Stimulated activated CD8-positive, alpha-beta memory T cell treated with anti-CD3 and anti-CD28 coated beads, Interleukin-4, amount 100 ng/mL, for 4 hours (primary cell): ENCODE results near the gene MXD3.
A peak's percentile ranks its signal among the peaks of the same experiment; 100 is the strongest.
"Not testable (repeated sequence)": the region's sequence is repeated elsewhere in the genome, so short reads cannot be mapped to it uniquely, and the experiment has no call there.

ENCODE experiments used
- DNase-seq, 2 donors: peaks; one replicate each; pipeline ENCODE4 v3.0.0-alpha.2; 2020; ENCODE audit warnings: low read depth in 2 of 2, low spot score in 1 of 2

The MXD3 gene, protein sequence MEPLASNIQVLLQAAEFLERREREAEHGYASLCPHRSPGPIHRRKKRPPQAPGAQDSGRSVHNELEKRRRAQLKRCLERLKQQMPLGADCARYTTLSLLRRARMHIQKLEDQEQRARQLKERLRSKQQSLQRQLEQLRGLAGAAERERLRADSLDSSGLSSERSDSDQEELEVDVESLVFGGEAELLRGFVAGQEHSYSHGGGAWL

DNA sequence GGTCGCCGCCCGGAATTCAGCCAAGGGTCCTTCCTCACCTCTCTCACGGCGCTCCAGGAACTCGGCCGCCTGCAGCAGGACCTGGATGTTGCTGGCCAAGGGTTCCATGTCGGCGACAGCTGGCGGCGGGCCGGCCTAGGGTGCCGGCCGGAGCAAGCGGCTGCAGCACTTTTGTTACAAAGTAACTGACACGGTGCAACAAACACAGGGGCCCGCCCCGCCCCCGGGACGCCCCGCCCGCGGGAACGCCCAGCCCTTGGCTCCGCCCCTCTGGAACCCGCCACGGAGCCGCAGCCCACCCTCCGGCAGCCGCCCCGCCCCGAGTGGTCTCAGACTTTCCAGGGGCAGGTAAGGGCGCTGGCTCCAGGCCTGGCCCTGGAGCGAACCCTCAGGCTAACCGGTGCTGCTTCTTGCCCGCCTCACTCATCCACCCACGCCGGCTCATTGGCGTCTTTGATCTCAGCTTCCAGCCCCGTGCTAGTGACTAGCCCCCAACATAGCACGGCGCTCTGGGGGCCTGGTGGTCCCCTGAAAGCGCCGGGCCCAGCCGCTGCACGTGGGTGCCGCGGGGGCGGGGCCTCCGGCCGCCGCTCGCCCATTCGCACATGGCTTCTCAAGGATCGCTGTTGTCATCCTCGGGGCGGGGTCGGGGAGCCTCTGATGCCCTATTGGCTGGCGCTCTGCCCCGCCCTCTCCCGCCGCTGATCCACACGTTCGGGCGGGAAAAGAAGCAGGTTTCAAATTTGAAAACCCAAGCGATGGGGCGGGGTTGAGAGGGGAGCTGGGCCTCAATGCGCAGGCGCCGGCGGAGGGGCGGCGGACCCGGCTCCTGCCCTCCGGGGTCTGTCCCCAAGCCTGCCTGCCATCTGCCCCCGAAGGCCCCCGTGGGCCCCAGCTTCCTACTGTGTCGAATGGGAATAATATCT, at the start of gene MXD3:
Gene MXD3 (minus strand): TSS at position 176 of the 926 bp plus-strand sequence. CDS start 68 bp downstream, at position 108.
- peak; percentile 84 to 90 for DNase-seq

DNA sequence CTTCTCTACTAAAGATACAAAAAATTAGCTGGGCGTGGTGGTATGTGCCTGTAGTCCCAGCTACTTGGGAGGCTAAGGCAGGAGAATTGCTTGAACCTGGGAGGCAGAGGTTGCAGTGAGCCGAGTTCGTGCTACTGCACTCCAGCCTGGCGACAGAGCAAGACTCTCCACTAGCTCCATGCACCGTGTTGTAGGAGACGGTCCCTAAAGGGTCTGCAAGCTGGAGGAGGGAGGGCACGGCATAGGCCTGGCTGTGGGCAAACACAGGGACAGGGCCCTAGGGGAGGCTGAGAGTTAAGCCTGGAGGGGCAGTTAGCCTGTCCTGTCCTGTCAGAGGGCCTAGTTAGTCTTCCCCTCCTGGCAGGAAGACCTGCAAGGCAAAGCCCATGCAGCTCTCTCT, 49.0 kb upstream of the MXD3 start:
- DNase-seq = not testable (repeated sequence)

DNA sequence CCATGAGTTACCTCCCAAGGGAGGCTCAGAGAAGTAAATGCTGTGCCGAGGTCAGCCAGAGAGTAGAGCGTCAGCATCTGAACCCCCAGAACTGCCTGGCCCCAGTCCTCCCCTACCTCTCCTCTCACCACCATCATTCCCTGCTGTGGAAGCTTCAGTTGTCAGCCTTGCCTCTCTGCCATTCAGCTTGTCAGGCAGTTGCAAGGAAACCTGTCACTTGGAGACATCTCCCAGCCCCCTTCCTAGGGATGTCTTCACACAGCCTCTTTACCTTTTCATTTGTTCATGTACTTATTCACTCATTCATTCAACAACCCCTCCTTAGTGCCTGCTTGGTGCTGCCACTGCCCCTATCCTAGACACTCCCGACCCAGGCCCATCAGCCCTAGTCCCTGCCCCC, 48.2 kb upstream of the MXD3 start:
- DNase-seq = no peak

DNA sequence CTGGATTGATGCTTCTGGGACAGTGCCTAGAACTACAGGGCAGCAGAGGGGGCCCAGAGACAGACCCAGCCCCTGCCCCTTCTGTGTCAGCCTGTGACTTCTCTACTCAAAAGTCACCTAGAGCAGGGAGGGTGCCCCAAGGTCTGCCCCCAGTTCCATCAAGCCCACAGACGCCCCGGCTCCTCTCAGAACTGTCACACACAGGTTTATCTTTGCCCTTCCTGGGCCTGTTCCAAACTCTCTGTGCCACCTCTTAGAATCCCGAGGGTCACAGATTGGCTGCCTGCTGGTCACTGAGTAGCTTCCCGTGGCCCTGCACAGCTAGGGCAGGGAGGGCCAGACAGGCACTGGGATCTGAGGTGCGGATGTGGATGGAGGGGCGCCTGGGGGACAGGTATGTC, 47.8 kb upstream of the MXD3 start:
- DNase-seq = no peak

DNA sequence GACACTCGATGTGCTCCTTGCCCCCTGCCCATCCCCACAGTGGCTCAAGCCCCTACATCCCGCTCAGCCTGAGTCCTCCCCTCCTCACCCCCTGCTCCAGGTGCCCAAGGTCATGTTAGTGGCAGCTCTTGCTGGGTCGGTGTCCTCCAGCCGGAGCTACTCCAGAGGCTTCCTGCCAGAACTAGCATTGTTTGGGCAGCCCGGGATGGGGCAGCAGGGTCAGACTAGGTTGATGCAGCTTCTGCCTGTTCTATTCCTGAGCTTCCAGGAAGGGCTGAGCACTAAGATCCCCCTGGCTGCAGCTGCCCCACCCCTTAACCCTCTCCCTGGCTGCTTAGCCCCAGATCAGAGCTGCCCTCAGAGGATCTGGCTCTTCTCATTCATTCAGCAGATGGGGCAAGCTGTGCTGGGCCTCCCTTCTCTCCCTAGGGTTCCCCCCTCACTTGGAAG, 46.7 kb upstream of the MXD3 start:
- DNase-seq = no peak

DNA sequence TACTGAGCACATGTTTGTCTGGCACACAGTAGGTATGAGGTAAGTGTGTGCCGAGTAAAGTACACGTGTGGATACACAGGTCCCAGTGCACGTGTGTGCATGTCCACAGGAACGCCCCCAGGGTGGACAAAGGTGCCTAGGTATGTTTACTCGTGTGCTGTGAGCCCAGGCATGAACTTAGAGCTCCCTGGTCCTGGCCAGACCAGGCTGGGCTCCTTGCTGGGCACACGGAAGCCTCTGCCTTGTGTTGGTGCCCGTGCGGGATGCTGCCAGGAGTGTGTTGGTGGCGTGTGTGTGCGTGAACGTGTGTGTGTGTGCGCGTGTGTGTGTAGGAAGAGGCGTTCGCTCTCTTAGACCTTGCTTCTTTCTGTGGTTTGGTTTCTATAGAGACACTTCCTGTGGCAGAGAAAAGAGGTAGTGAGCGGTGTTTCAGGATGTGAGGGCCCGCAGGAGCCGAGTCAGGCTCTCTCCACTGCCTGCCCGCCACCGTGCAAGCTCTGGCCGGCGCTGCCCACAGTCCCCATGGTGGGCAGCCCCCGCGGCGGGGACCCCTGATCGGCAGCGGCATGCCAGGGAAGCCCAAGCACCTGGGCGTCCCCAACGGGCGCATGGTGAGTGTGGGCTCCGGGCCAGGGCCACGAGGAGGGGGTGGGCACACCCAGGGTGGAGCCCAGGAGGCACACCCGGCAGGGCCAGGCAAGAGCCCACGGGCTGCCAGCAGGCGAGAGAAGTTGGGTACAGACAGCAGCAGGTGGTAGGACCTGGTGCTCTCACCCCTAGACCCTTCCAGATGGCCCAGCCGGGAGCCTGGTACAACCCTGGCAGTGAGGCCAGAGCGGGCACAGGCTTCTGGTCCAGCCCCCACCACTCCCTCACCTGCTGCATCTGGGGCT, 46.0 kb upstream of the MXD3 start, which contains the start of gene RGS14:
Gene RGS14 (plus strand): TSS at position 466 of the 893 bp plus-strand sequence. CDS start 101 bp downstream, at position 567.
- peak in 1 of 2 donors; percentile 56 for DNase-seq

GRCh38 chr5:177357146-177357458, 45.4 kb upstream of the MXD3 start:
- no peak for DNase-seq

- DNase-seq = no peak
These were observed 45.0 kb upstream of the MXD3 start for GRCh38 chr5:177356746-177357145.

DNA sequence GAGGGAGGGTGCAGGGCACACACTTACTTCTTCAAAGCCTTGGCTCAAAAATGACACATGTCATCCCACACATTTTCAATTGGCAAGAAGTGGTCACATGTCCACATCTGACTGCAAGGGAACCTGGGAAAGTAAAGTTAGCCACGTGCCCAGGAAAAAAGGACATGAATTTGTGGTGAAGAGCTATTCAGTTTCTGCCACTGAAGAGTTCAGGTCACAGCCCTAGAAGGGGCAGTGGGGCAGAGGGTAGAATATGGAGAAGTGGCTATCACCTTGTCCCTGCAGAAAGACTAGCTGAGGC, 44.1 kb upstream of the MXD3 start:
- no peak for DNase-seq

GRCh38 chr5:177355162-177355867, 43.6 kb upstream of the MXD3 start:
- no peak for DNase-seq

- no peak for DNase-seq
These were observed 43.0 kb upstream of the MXD3 start for GRCh38 chr5:177354711-177355110.

DNA sequence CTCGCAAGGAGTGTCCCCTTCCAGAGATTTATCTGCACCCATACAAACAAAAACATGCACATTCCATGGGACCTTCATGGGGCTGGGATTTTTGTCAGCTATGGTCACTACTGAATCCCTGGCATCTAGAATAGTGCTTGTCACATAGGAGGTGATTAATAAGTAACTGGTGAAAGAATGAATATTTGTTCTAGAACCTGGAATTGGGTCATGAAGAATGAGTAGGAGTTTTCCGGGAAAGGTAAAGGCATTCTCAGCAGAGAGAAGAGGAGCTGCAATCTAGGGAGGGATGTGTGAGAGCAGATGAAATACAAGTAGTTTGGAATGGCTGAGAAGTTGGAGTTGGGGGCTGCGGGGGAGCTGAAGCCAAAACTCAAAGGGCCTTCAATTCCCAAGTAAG, 42.6 kb upstream of the MXD3 start:
- DNase-seq = no peak

- DNase-seq = no peak
These were observed 41.4 kb upstream of the MXD3 start for GRCh38 chr5:177353093-177353492.

GRCh38 chr5:177351392-177352329, 40.0 kb upstream of the MXD3 start, which contains the start of gene LMAN2:
LMAN2 (minus strand) TSS chr5:177351668; CDS start chr5:177351647, 21 bp downstream.
- DNase-seq = peak; percentile 74 to 80

- no peak for DNase-seq
These were observed 39.2 kb upstream of the MXD3 start for GRCh38 chr5:177350776-177351391.

GRCh38 chr5:177349762-177350161, 38.1 kb upstream of the MXD3 start:
- DNase-seq = no peak

GRCh38 chr5:177349362-177349647, 37.6 kb upstream of the MXD3 start:
- no peak for DNase-seq

GRCh38 chr5:177347699-177348098, 36.0 kb upstream of the MXD3 start:
- DNase-seq = no peak

DNA sequence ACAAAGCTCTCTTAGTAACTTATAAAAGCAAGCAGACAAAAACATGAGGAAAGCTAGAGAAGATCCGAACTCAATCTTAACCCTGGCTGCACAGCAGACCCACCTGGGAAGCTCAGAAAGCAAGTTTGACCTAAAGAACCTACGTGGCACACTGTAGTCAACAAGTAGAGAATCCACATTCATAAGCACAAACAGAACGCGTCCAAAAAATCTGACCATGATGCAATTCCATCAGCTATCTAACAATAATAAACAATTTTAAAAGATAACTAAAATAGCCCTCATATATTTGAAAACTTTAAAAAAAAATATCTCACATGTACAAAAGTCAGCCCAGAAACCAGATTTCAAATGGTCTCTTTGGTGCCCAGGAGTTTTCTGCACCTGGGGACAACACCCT, 35.1 kb upstream of the MXD3 start:
- DNase-seq = no peak

- DNase-seq = no peak
These were observed 33.2 kb upstream of the MXD3 start for GRCh38 chr5:177344891-177345290.
